Ovary (tissue), 3 donors: Measurements from ENCODE around the gene OR56A5.

Source experiments
- EP300 ChIP-seq: sonication (generic); formaldehyde crosslinking; IDR thresholded peaks from one replicate; pipeline ENCODE4 v1.6.1; 2017; ENCODE audit warnings: antibody characterized with exemption
- POLR2A ChIP-seq: fragments of 450-650 bp; IDR thresholded peaks from one replicate; pipeline ENCODE4 v1.6.1; 2017; ENCODE audit warnings: antibody characterized with exemption, mild to moderate bottlenecking, moderate library complexity
- TF ChIP-seq, protein P1 (sequence below), 3 donors: fragments of 450-650 bp in 2 of 3; fragments of 200-600 bp in 1 of 3; IDR thresholded peaks; one replicate each; pipeline versions ENCODE4 v1.5.1 to v1.8.0; 2016 to 2022; ENCODE audit warnings: antibody characterized with exemption in 3 of 3, mild to moderate bottlenecking in 1 of 3
- donor health status: DM: no; HTN: no; CAD: no.

DNA sequence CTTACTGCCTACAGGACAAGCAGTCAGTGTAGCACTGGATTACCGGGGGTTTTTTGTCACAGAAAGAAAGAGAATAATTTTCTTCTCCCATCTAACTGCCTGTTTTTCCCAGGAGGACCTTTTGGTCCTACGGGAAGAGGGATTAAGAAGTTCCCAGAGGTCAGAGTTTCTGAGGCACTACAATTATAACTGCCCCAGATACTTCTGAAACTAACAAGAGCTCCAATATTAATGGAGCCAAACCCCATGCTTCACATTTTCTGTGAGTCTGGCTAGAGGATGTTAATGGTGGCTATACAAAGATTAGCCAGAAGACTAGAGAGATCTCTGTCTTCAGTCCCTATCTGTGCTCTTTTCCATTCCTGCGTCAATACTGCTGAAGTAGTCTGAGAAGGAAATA, 26.3 kb downstream of the OR56A5 start, which contains the start of gene OR56A3:
- TF ChIP-seq POLR2A (no peak), EP300 (no peak)
- TF ChIP-seq, protein P1, sequence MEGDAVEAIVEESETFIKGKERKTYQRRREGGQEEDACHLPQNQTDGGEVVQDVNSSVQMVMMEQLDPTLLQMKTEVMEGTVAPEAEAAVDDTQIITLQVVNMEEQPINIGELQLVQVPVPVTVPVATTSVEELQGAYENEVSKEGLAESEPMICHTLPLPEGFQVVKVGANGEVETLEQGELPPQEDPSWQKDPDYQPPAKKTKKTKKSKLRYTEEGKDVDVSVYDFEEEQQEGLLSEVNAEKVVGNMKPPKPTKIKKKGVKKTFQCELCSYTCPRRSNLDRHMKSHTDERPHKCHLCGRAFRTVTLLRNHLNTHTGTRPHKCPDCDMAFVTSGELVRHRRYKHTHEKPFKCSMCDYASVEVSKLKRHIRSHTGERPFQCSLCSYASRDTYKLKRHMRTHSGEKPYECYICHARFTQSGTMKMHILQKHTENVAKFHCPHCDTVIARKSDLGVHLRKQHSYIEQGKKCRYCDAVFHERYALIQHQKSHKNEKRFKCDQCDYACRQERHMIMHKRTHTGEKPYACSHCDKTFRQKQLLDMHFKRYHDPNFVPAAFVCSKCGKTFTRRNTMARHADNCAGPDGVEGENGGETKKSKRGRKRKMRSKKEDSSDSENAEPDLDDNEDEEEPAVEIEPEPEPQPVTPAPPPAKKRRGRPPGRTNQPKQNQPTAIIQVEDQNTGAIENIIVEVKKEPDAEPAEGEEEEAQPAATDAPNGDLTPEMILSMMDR (IDR thresholded peaks at IDR 0.05): no peak
